A673 (cell line): ENCODE results near the gene MAP3K6. TPM values are rescaled to one million over a fixed set of nuclear protein-coding genes. Genes with fewer than 3 reads are reported as not detected.
"Not testable (repeated sequence)": the region's sequence is repeated elsewhere in the genome, so short reads cannot be mapped to it uniquely, and the experiment has no call there.

ENCODE experiments used
- BruUV-seq: library from RNA; stranded (reverse); fragments of 400-500 nt; replicated peaks from 2 replicates; lab custom pipeline; 2021; lab: Mats Ljungman, UMichigan
- CTCF ChIA-PET: fragments of 300-600 bp; sonication (Branson Sonifier 250); formaldehyde crosslinking; loops from one replicate; lab custom pipeline; 2022; ENCODE audit warnings: antibody characterized with exemption; lab: Charles Lee
- POLR2A ChIA-PET: fragments of 300-600 bp; sonication (Branson Sonifier 250); formaldehyde crosslinking; loops from one replicate; lab custom pipeline; 2022; ENCODE audit warnings: antibody characterized with exemption; ENCODE audit not compliant: low non-redundant PET; lab: Charles Lee
- DNase-seq: peaks from one replicate; pipeline ENCODE4 v3.0.0-alpha.2; 2015; ENCODE audit warnings: low spot score
- H3K27ac ChIP-seq: fragments of 200-600 bp; sonication (generic); 2 replicates; pipeline ENCODE4 v1.5.1; 2016; ENCODE audit warnings: mixed run types, low read depth, mild to moderate bottlenecking, mixed read lengths, antibody characterized with exemption, low read length; ENCODE audit not compliant: poor library complexity, severe bottlenecking
- H3K27me3 ChIP-seq: fragments of 200-600 bp; sonication (generic); replicated peaks from 2 replicates; pipeline ENCODE4 v1.6.1; 2017; ENCODE audit warnings: mixed run types, low read depth, mild to moderate bottlenecking, mixed read lengths, antibody characterized with exemption, low read length; ENCODE audit not compliant: insufficient read depth, poor library complexity
- H3K36me3 ChIP-seq: fragments of 200-600 bp; sonication (generic); 2 replicates; pipeline ENCODE4 v1.6.1; 2016; ENCODE audit warnings: mixed run types, mild to moderate bottlenecking, mixed read lengths, antibody characterized with exemption, low read length; ENCODE audit not compliant: insufficient read depth, poor library complexity, severe bottlenecking
- H3K4me1 ChIP-seq: fragments of 200-600 bp; sonication (generic); 2 replicates; pipeline ENCODE4 v1.6.1; 2017; ENCODE audit warnings: mixed run types, mild to moderate bottlenecking, mixed read lengths, antibody characterized with exemption, low read length; ENCODE audit not compliant: insufficient read depth, poor library complexity, severe bottlenecking
- H3K4me3 ChIP-seq: fragments of 200-600 bp; sonication (generic); 2 replicates; pipeline ENCODE4 v1.5.1; 2016; ENCODE audit warnings: low read depth, mixed run types, mild to moderate bottlenecking, mixed read lengths, low read length; ENCODE audit not compliant: poor library complexity, severe bottlenecking
- H3K9me3 ChIP-seq: fragments of 200-600 bp; sonication (generic); 2 replicates; pipeline ENCODE4 v1.6.1; 2016; ENCODE audit warnings: mixed run types, low read depth, mild to moderate bottlenecking, mixed read lengths, antibody characterized with exemption, low read length; ENCODE audit not compliant: poor library complexity, severe bottlenecking
- CTCF ChIP-seq: fragments of 300-800, 200-600 bp; sonication (generic); conservative IDR thresholded peaks from 2 replicates; pipeline ENCODE4 v1.5.1; 2017; ENCODE audit warnings: low read depth, mild to moderate bottlenecking, antibody characterized with exemption, low read length, moderate library complexity, mixed read lengths
- EZH2 ChIP-seq: fragments of 200-600 bp; sonication (generic); IDR thresholded peaks from 2 replicates; pipeline ENCODE4 v1.6.1; 2017; ENCODE audit warnings: borderline replicate concordance, low read depth, mild to moderate bottlenecking, mixed read lengths, antibody characterized with exemption, low read length; ENCODE audit not compliant: poor library complexity, severe bottlenecking
- intact Hi-C: fragments of 100-400 bp; cut with micrococcal nuclease; formaldehyde crosslinking; loops from one replicate; pipeline ENCODE4 v1.10.0; 2022; ENCODE audit not compliant: unreplicated experiment
- total RNA-seq: library from RNA; stranded (reverse); gene quantifications from 2 replicates; pipeline ENCODE4 v1.2.3, GENCODE V29; 2021

The MAP3K6 gene
- total RNA-seq, 1 experiment from 2014 or later = 2.4 TPM

DNA sequence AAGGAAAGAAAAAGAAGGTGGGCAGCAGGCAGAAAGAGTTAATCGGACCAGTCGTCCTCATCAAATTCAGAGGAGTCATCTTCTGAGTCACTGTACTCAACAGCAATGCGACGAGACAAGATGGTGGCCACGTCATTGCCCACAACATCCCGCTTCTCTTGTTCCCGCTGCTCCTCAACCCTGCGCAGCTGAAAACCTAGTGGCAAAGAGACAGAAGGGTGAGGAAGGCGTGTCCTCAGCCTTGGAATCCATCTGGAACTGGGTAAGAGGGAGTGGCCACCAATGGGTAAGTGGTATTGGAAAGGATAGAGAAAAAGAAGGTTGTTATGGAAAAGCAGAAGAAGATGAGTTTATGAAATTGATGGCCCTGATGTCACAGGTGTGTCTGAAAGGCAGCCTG is 41.4 kb upstream of the MAP3K6 start:
- Histone ChIP-seq H3K4me1 (no peaks in the 10 kb centered on the region), H3K27ac (no peak overlapping the region), H3K36me3 (peaks cover 52% of the 10 kb centered on the region), H3K4me3 (no peak overlapping the region), H3K9me3 (no peaks in the 10 kb centered on the region), H3K27me3 (no peaks in the 10 kb centered on the region)
- no TSS peak for BruUV-seq
- DNase-seq = no peak
- CTCF ChIA-PET = no interaction called here
- TF ChIP-seq CTCF (no peak), EZH2 (no peak)
- POLR2A ChIA-PET = no interaction called here
- intact Hi-C loops = no loop called here

GRCh38 chr1:27406791-27407190 is 40.0 kb upstream of the MAP3K6 start:
- H3K27ac ChIP-seq, intact Hi-C loops, H3K27me3 ChIP-seq, POLR2A ChIA-PET, CTCF ChIA-PET, BruUV-seq, DNase-seq, H3K4me3 ChIP-seq, H3K4me1 ChIP-seq, H3K9me3 ChIP-seq: not testable (repeated sequence)
- H3K36me3 ChIP-seq = peaks cover 38% of the 10 kb centered on the region

- no TSS peak for BruUV-seq
- no peak for DNase-seq
- H3K4me3 ChIP-seq = no peak overlapping the region
- ChIA-PET CTCF (no interaction called here), POLR2A (no interaction called here)
- no peaks in the 10 kb centered on the region for H3K9me3 ChIP-seq
- no peaks in the 10 kb centered on the region for H3K27me3 ChIP-seq
- H3K27ac ChIP-seq = no peak overlapping the region
- H3K4me1 ChIP-seq = no peaks in the 10 kb centered on the region
- peaks cover 34% of the 10 kb centered on the region for H3K36me3 ChIP-seq
- TF ChIP-seq EZH2 (no peak), CTCF (no peak)
- intact Hi-C loops = no loop called here
These were observed 39.6 kb upstream of the MAP3K6 start for GRCh38 chr1:27406362-27406680.

- BruUV-seq, H3K4me3 ChIP-seq, H3K27ac ChIP-seq, H3K4me1 ChIP-seq, DNase-seq, CTCF ChIA-PET, H3K27me3 ChIP-seq, H3K9me3 ChIP-seq, intact Hi-C loops, POLR2A ChIA-PET: not testable (repeated sequence)
- peaks cover 29% of the 10 kb centered on the region for H3K36me3 ChIP-seq
These were observed 39.0 kb upstream of the MAP3K6 start for GRCh38 chr1:27405598-27406361.
